Right renal pelvis (tissue), 4 donors: Measurements from ENCODE around the gene CXXC1. TPM values are rescaled to one million over a fixed set of nuclear protein-coding genes. Genes with fewer than 3 reads are reported as not detected.
"Not testable (repeated sequence)": the region's sequence is repeated elsewhere in the genome, so short reads cannot be mapped to it uniquely, and the experiment has no call there.

ENCODE experiments used
- DNase-seq, 4 donors: peaks; one replicate each; pipeline ENCODE4 v3.0.0-alpha.2; 2013; ENCODE audit warnings: low read depth in 4 of 4, low spot score in 3 of 4, missing footprints in 1 of 4
- polyA plus RNA-seq, 4 donors: library from polyadenylated mRNA; unstranded; fragments of 120-200 nt; gene quantifications; one replicate each; pipeline ENCODE4 v1.2.1, GENCODE V29; 2013; ENCODE audit not compliant: insufficient read length in 4 of 4

Gene CXXC1
- polyA plus RNA-seq, 4 donors = 61.9 to 81.4 (median 72.1) TPM

DNA sequence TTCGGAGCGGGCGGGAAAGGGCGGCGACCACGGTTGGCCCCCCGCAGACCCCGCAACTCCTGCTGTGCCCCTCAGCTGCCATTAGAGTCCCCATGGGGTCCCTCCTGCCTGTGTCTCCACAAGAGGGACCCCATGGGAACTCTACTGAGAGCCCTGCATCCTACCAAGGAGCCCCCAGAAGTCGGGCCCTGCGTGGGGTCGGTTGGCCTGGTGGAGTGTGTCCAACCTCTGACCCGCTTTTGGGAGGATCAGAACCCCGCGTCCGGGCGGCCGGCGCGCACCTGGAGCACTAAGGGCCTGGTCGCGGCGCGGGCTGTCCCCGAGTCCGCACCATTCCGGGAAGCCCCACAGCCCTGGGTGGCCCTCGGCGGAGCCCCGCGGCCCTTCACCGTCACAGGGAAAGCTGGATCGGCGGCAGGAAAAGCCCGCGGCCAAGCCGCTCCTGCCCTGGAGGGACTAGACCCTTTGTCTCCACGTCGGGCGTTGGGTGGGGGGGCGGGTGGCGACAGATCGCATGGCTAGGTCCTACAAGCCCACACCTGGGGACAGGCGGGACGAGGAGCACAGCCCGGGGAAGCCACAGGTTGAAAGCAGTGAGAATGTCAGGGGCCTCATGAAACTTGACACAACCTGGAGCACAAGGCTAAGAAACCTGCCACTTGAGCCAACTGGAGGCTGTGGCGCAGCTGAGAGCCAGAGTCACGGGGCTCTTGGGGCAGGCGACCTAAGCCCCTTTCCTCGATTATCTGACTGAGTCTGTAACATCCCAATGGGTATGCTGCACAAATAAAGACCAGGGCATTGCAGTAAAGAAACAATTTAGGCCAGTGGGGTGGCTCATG is 11.2 kb upstream of the CXXC1 start:
- no peak for DNase-seq

DNA sequence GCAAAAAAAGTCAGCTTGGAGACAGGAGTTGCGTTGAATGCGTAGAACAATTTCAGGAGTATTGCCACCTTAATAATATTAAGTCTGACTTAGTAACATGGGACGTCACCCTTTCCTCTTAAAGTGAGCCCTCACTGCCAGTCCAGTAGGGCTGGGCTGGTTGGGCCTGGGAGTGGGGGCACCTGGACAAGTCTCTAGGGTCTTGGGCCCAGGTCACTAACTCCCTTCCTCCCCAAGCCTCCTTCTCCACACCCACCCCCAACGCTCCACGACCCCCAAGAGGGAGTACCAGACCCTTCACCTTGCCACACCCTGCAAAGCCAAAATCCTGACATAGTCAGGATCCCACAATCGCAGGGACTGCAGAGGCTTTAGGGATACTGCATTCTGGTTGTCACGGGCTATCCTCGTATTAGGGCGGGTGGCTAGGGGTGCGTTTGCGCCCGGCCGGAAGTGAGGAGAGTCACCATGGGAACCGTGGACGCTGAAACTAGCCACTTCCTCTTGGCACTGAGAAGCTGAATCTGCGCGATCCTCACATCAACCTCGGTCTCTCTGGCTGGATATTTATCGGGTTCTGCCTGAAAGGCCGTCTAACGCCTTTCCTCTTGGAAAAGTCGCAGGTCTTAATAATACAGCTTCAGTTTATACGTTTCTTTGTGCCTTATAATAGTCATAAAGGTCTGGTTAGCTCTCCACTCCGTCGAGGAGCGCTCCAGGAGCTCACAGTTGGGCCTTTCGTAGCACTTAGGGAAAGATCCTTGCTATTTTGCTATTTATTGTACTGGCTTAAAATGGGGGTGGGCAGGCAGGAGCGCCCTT is 10.3 kb upstream of the CXXC1 start:
- peak; percentile 60 to 70 (median 62) for DNase-seq

DNA sequence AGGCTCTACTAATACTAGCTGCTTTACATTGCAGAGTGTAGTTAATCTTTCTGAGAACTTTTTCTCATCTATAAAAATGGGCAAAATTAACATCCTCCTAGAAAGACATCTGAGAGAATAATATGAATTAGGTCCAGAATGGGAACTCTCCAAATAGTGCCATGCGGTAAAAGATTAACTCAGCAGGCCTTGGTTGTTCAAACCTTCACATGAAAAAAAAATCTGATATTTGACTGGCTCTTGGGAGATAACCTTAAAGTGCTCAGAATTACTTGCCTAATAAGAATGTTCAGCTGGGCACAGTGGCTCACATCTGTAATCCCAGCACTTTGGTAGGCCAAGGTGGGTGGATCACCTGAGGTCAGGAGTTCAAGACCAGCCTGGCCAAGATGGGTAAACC is 5.5 kb upstream of the CXXC1 start:
- no peak for DNase-seq

DNA sequence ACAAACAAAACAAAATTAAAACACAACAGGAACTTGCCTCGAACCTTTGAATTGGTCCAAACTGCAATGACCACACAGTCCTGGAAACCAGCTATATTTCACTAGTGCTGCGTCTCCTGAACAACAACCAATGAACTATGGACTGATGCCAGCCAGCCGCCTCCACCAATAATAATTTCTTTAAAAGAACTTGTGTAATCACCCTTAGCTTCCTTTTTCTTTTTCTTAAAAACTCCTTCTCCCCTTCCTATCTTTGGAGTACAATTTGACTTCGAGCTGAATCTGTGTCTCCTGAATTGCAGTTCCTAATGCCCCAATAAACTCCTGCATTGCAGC is 1.6 kb upstream of the CXXC1 start:
- no peak for DNase-seq

DNA sequence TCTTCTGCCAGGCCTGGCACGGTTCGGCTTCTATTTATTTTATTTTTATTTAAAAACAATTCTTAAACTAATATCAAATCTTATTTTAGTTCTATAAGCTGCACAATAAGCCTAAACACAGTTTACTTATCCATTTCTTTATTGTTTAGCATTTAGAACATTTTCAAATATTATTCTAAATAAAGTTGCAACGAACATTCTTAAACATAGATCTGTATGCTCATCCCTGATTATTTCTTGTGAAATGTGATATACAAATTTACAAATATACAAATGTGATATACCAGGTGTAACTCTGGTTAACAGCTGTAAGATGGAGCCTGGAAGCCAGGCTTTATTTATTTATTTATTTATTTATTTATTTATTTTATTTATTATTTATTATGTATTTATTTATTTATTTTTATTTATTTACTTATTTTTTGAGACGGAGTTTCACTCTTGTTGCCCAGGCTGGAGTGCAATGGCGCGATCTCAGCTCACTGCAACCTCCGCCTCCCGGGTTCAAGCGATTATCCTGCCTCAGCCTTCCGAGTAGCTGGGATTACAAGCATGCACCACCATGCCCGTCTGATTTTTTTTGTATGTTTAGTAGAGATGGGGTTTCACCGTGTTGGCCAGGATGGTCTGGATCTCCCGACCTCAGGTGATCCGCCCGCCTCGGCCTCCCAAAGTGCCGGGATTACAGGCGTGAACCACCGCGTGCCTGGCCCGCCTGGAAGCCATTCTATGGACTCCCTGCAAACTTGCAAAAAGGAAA is 1.0 kb upstream of the CXXC1 start:
- DNase-seq = not testable (repeated sequence)

DNA sequence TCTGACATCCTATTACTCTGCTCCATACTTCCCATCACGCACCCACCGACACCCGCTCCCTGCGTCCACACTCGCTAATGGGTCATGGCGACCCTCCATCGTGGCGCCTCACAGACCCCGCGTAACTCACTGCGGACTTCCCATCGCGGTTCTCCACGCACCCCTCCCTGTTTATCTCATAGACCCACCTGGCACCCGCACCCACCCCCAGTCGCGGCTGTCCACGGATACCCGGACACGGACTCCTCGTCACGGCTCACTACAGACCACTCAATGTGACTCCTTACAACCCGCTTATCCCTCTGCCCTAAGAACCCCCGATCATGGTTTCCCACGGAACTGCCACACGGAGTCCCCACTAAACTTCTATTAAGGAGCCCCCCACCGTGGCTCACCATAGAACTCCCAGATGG is 458 bp downstream of the CXXC1 start:
- no peak for DNase-seq

DNA sequence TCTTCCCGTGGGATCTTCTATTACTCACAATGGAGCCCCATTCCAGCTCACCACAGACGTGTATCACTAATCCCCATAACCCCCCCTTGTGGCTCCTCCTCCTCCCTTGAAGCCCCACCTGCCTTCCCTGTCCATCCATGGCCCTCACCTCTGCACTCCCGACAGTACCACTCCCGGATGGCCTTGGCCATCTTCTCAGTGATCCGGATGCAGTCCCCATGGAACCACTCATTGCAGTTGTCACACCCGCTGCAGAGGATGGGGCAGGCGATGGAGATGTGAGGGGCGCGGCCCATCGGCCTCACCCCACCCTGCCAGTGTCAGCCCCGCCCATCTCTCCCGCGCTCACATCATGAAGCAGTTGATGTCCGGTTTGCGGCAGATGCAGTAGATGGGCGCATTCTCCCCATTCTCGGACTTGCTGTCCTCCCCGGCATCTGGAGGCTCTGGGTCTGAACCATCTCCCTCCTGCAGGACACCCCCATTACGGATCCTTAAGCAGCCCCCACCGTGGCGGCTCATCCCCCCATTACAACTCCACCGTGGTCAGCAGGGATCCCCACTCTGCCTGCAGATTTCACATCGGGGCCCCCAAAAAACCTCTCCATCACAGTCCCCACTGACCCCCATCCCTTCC is 983 bp downstream of the CXXC1 start:
- DNase-seq = no peak

DNA sequence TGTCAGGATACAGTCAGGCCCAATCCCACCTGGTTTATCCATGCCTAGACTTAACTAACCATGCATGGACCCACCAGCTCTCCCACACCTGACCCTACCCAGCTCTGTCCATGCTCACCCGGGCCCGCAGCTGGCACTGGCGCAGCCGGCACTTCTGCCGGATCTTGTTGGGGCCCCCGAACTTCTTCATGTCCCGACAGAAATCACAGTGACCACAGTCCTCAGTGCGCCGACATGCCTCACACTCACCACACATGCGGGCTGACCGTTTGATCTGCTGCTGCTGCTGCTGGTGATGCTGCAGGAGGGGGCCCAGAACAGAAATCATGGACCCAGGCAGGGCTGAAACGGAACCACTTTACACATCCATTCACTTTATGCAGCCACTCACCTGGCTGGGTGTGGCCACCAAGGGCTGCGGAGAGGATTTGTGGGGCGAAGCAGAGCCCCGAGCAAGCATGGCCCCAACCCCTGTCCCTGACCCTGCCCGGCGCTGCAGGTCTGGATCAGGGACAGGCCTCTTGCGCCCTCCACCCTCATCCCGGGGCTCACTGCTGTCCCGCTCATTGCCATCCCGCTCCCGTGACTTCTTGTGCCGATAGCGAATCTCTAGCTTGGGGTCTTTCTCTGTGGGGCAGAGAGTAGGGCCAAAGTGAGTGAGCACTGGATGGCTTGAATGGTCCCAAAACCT is 1.7 kb downstream of the CXXC1 start:
- DNase-seq = no peak

DNA sequence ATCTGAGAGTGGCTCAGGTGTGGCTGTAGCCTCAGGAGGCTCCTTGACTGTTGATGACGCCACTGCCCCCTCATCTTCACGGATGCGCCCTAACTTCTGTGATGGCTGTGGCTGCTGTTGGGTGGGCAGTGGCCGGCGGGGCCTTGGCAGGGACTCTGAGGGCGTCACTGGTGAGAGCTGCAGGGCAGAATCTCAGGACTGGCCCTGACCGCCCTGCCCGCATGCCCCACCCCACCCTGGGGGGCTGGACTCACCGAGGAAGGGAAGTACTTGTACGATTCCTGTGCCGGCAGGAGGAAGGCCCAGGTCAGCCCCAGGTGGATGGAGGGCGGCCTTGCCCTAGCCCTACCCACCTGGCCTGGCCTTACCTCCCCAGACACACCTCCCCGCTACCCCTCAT is 2.4 kb downstream of the CXXC1 start:
- DNase-seq = no peak

DNA sequence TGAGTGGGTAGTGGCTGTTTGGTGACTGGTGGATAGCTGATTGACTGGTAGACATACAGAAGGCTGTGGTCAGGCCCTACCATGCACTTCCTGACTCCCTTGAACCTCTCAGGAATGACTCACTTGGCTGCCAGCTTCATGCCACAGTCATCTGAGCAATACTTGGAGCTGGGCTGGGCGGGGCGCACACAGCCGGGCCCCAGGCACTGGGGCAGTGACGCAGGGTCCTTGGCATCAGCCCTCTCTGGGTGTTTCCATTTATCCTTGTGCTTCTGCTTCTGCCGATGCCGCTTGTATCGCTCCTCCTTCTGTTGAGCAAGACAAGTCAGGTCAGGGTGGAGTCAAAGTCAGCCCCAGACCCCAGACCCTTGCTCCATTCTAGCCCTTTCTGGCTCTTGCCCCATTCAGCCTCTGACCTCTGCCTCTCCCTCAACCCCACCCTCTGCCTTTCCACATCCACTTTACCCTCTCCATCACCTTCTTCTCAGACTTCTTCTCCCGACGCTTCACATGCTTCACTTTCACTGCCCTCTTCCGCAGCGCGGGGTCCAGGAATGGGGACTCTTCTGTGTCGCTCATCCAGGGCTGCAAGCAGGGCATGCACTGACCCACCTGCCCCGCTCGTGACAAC is 3.1 kb downstream of the CXXC1 start:
- DNase-seq = no peak

DNA sequence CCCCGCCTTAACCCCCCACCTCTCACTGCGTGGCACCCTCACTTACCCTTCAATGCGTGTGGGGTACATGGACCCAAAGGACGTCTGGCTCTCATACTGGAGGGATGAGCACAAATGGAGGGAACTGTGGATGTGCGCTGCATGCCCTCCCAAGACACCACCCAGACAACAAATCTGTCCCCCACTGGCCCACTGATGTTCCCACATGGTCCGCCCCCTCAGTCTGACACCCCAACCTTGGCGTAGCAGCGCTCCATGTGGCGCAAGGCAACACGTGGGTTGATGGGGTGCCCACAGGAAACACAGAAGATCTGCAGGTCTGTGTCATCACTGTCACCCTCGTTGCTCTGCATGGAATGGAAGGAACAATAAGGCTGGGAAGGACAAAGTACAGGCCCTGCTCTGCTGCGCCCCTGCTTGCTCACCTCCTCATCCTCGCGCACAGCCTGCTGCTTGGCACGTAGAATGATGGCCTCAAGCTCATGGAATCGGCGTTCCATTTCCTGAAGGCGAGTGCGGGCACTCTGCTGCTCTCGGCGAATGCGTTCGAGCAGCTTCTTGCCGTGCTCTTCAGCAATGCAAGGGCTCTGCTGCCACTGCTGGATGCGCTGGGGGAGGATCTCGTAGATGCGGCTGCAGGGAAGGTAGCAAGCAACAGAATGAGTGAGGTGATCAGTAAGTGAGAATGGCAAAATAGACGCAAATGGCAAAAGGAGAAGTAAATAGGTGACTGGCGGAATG is 3.9 kb downstream of the CXXC1 start:
- no peak for DNase-seq

DNA sequence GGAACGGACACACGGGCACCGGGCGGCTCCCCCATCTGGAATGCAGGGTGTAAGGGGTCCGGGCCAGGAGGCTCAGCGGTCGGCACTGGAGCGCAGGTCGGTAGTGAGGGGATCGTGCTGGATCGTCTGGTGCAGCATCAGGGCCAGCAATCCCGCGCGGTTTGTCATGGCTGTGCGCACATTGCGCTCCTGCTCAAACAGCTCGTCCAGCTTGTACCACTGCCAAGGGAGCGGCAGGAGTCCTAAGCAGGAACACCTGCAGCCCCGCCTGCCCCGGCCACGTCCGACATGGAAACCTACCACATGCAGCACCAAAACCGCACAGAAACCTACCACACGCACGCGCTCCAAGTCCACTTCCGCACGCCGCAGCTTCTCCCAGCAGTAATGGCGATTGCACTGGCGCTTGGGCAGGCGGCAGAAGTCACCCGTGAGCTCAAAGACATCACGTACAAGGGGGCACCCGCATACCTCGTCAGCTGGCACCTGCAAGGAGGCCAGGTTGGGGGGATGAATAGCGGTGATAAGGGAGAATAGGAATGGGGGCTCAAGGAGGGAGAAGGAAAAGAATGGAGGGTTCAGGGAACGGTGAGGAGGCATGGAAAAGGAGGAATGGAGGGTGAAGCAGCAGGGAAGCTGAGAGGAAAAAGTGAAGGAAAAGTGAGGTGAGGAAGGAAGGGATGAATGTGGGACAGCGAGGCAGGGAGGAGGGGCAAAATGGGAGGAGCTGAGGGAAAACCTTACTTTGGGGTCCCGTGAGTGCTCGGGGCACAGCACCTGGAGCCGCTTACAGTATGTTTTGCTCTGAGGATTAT is 4.8 kb downstream of the CXXC1 start:
- DNase-seq = no peak

DNA sequence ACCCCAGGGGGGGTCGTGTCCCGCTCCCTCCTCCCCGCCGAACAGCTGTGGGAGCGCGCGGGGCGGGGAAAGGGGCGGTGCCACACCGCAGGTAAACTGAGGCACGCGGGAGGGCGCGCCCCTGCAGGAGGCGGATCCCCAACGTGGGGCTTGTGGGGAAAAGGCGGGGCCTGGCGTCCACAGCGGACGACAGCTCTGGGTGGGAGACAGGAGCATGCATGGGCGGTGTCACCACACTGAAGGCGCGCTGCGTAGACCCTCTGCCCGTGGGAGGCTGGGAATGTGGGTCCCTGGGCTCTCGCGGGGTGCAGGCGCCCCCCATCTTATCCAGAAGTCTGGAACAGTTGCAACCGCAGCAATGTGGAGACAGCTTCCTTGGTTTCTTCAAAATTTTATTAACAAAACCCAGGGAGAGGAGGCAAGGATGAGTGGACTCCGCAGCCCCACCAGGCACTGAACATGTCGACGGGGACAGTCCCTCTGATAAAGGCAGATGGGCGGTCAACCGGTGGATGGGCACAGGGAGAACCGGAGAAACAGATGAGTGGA is 5.4 kb downstream of the CXXC1 start:
- no peak for DNase-seq

DNA sequence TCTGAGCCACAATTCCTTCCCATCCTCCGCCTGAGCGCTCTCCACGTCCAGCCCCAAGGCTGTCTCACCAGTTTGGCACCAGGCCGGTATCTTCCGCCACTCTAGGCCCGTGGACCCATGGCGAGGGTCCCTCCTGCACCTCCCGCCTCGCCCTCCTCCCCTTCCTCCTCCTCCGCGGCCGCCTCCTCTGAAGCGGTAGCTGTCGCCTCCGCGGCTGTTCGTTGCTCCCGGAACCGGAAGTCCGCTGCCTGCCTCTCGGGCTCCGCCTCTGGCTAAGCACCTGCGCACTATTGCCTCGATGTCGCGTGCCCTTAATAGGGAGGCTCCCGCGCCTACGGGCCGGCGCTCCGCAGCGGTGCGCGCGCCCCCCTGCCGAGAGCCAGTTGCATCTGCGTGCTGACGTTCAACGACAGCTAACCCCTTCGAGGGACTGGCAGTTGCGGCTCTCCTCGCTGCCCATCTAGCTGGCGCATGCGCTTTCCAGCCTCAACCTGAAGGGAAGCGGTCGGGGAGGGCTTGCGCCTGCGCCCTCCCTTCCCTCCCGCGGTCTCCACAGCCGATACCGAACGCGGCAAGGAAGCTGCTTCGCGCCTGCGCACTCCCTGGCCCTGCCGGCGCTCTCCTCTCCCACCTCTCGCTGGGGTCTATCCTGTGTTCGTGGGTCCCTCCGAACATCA is 6.1 kb downstream of the CXXC1 start, which contains the start of gene MBD1:
TSS of gene MBD1 (minus strand) at position 229 of the 677 bp plus-strand sequence. CDS start 1,531 bp downstream, outside the sequence.
- DNase-seq = peak; percentile 94 to 97 (median 95)

DNA sequence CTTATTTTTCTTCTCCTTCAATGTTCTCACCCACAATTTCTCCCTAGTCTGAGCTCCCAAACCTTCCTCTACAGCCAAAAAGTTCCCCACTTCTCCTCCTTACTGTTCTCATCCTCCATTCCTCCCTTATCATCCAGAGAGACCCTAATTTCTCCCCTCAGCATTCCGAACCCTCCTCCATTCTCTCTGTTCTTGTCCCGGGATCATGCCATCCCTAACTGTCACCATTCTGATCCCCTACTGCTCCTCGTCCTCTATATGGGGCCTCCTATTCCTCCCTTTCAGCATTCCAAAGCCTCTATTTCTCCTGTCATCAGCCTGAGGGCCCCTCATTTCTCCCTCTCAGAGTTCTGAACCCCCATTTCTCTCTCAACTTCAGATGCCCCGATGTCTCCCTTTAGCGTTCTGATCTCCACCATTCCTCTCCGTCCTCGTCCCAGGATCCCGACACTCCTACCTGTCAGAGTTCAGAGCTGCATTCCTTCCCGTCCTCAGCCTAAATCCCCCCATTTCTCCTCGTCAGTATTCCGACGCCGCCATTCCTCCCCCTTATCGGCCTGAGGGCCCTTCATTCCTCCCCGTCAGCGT is 6.7 kb downstream of the CXXC1 start:
- DNase-seq = no peak

DNA sequence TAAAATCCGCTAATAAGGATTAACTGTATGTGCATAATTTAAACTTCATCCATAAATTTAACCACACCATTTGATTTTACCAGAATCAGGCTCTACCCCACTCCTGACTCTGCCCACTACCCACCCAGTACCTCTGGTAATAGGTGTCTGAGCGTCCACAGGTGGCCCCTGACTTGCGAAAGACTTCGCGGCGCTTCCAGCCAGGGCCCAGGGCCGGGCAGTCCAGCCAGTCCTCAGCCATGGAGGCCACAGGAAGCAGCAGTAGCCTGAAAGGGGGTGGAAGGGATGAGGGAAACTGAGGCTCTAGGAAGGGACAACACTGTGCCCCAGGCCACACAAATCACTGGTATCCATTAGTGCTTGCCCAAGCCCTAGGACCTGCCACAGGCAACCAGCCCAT is 7.7 kb downstream of the CXXC1 start:
- no peak for DNase-seq

DNA sequence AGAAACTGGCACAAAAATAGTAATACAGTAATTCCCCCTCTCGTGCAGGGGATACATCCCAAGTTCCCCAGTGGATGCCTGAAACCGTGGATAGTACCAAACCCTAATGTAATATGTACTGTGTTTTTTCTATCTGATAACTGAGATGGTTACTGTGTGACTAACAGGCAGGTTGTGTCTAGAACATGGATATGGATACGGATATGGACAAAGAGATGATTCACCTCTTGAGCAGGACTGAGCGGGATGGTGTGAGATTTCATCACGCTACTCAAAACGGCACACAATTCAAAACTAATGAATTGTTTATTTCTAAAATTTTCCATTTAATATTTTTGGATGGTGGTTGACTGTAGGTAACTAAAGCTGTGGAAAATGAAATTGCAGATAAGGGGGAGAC is 9.6 kb downstream of the CXXC1 start:
- DNase-seq = no peak
